HepG2 (cell line): ENCODE measurements around the gene NDOR1. TPM values are rescaled to one million over a fixed set of nuclear protein-coding genes. Genes with fewer than 3 reads are reported as not detected.

Experiments used
- ATF3 ChIP-seq: sonication (generic); formaldehyde crosslinking; IDR thresholded peaks from 2 replicates; pipeline ENCODE4 v1.4.0; 2020; ENCODE audit warnings: missing genetic modification reagents
- HMGXB4 ChIP-seq, 2 experiments: sonication (generic) in 1 of 2; formaldehyde crosslinking in 1 of 2; IDR thresholded peaks; 2 replicates each; pipeline versions ENCODE4 v1.4.0 to v1.6.1; 2018 to 2020; ENCODE audit warnings: missing genetic modification reagents in 2 of 2, borderline replicate concordance in 1 of 2, low read depth in 1 of 2, mild to moderate bottlenecking in 1 of 2, missing biosample characterization in 1 of 2
- IRF2 ChIP-seq: IDR thresholded peaks from 2 replicates; pipeline ENCODE4 v1.6.1; 2018; ENCODE audit warnings: missing genetic modification reagents, missing compliant biosample characterization
- MAZ ChIP-seq, 2 experiments: sonication (generic) in 1 of 2; formaldehyde crosslinking in 1 of 2; IDR thresholded peaks; 2 replicates each; pipeline versions ENCODE4 v1.5.0 to v1.6.1; 2012 to 2020; ENCODE audit warnings: low read depth in 2 of 2, mild to moderate bottlenecking in 2 of 2, borderline replicate concordance in 1 of 2, improper control_type of control experiment in 1 of 2, low read length in 1 of 2, missing genetic modification reagents in 1 of 2, moderate library complexity in 1 of 2
- MED1 ChIP-seq: sonication (generic); formaldehyde crosslinking; IDR thresholded peaks from 2 replicates; pipeline ENCODE4 v1.4.0; 2020; ENCODE audit warnings: missing genetic modification reagents
- MTA1 ChIP-seq: sonication (generic); formaldehyde crosslinking; IDR thresholded peaks from 2 replicates; pipeline ENCODE4 v1.4.0; 2020; ENCODE audit warnings: missing genetic modification reagents, mild to moderate bottlenecking, borderline replicate concordance
- SMYD3 ChIP-seq: sonication (generic); formaldehyde crosslinking; IDR thresholded peaks from 2 replicates; pipeline ENCODE4 v1.8.1; 2023; ENCODE audit warnings: mild to moderate bottlenecking, missing genetic modification reagents
- SP5 ChIP-seq: IDR thresholded peaks from 2 replicates; pipeline ENCODE4 v1.6.1; 2016; ENCODE audit warnings: low read depth, borderline replicate concordance
- UBTF ChIP-seq: sonication (generic); formaldehyde crosslinking; IDR thresholded peaks from 2 replicates; pipeline ENCODE4 v1.4.0; 2020; ENCODE audit warnings: mild to moderate bottlenecking, missing genetic modification reagents
- ZC3H13 ChIP-seq: sonication (generic); formaldehyde crosslinking; IDR thresholded peaks from 2 replicates; pipeline ENCODE4 v1.8.1; 2023; ENCODE audit warnings: mild to moderate bottlenecking, missing genetic modification reagents, moderate library complexity
- ZNF142 ChIP-seq: sonication (generic); formaldehyde crosslinking; IDR thresholded peaks from 2 replicates; pipeline ENCODE4 v1.4.0; 2020; ENCODE audit warnings: missing genetic modification reagents
- ZNF430 ChIP-seq: sonication (generic); formaldehyde crosslinking; IDR thresholded peaks from 2 replicates; pipeline ENCODE4 v1.9.0; 2021; ENCODE audit warnings: mild to moderate bottlenecking, missing genetic modification reagents
- ZNF703 ChIP-seq: sonication (generic); formaldehyde crosslinking; IDR thresholded peaks from 2 replicates; pipeline ENCODE4 v1.5.1; 2020; ENCODE audit warnings: missing genetic modification reagents, mild to moderate bottlenecking, moderate library complexity, borderline replicate concordance
- ZNF891 ChIP-seq: sonication (generic); formaldehyde crosslinking; IDR thresholded peaks from 2 replicates; pipeline ENCODE4 v1.5.0; 2020; ENCODE audit warnings: mild to moderate bottlenecking, missing genetic modification reagents
- polyA plus RNA-seq, 8 experiments: library from polyadenylated mRNA; depleted of rRNA in 3 of 8; stranded (reverse) in 7 of 8; unstranded in 1 of 8; fragments of >200 nt; fragmentation: Illumina TruSeq in 4 of 8; extraction: Trizol in 4 of 8; gene quantifications; 2 replicates each; pipeline versions ENCODE4 v1.2.1 to v1.2.3, GENCODE V29; 2011 to 2016; ENCODE audit warnings: low read depth in 4 of 8, missing spikeins in 1 of 8, mixed read lengths in 1 of 8; ENCODE audit not compliant: insufficient read depth in 1 of 8
- total RNA-seq, 5 experiments: library from RNA; depleted of rRNA; stranded (reverse); fragments of >200 nt; fragmentation: Illumina TruSeq; extraction: Trizol; gene quantifications; 2 replicates each; pipeline ENCODE4 v1.2.3, GENCODE V29; 2016; ENCODE audit warnings: low read depth in 1 of 5

The NDOR1 gene
- total and polyA plus RNA-seq, 2 of the 13 experiments (the other 11 are each of a cell fraction or from before 2014, with no cell fraction given): 3.6 to 8.7 TPM

DNA sequence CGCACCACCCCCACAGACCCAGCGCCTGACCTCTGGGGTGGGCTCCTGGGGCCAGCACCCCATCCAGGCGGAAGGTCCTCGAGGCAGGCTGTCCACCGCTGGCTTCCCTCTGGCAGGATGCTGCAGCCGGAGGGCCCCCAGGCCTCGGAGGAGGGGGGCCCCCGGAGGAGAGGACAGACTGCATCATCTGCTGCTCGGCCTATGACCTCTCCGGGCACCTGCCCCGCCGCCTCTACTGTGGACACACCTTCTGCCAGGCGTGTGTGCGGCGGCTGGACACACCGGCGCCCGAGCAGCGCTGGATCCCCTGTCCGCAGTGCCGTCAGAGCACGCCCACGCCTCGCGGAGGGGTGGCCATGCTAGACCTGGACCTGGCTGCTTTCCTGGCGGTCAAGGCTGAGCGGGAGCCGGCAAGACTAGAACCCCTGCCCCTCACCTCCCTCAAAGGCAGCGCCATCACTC is 23.0 kb downstream of the NDOR1 start (continued):
- TF ChIP-seq UBTF (CRISPR knock-in tag): 0 out of 2 replicates have a peak, but pooled peaks have one; percentile 25
- no peak for TF ChIP-seq MAZ (IDR thresholded peaks at IDR 0.05; ENCODE audit: borderline replicate concordance, low read depth, low read length)
- TF ChIP-seq MAZ (CRISPR knock-in tag; IDR thresholded peaks at IDR 0.05; ENCODE audit: low read depth): no peak
- TF ChIP-seq ZC3H13 (CRISPR knock-in tag): peak; percentile 13; the same call in 1 of the 2 replicates
- no peak for TF ChIP-seq IRF2 (CRISPR knock-in tag)
- 0 out of 2 replicates have a peak, but pooled peaks have one; percentile 2 for TF ChIP-seq ZNF142
- TF ChIP-seq ZNF891 (CRISPR knock-in tag): no peak
- no peak for TF ChIP-seq SMYD3
- TF ChIP-seq SP5: no peak
- no peak for TF ChIP-seq ZNF430 (CRISPR knock-in tag)
- no peak for TF ChIP-seq MED1
- no peak for TF ChIP-seq ZNF703 (CRISPR knock-in tag)
- TF ChIP-seq ATF3 (CRISPR knock-in tag): no peak
- TF ChIP-seq HMGXB4 (CRISPR knock-in tag; IDR thresholded peaks at IDR 0.05; ENCODE audit: borderline replicate concordance in 1 of 2, low read depth in 1 of 2): no peak
- no peak for TF ChIP-seq MTA1 (CRISPR knock-in tag)
